ENCODE data around the gene KAT2B.

KAT2B gene

GRCh38 chr3:20154078-20154477 is 113.8 kb downstream of the KAT2B start:
- DNase-seq (ENCODE audit: low read depth): no peak
- TF ChIP-seq CTCF (conservative IDR thresholded peaks at IDR 0.05; ENCODE audit: low read depth, low read length): no peak
- no peak overlapping the region for H3K4me3 ChIP-seq (ENCODE audit: low read length)

DNA sequence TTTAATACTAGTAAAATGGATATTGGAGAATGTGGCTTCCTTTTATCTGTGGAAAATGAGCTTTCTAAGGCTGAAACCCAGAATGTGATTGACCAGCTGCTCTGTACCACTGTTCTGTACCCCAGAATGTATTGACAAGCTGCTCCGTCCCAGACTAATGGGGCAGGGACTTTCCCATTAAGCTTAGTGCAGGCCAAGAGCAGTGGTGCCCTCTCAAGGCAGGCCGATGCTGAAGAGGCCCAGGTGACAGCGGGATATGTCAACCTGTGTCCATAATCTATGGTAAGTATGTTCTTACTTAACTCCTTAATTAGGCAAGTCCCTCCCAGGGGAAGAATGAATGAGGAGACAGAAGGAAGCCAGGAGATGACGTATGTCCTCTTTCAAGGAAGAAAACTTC is 114.7 kb downstream of the KAT2B start:
- DNase-seq (ENCODE audit: low read depth): no peak
- H3K4me3 ChIP-seq (ENCODE audit: low read length): no peak overlapping the region
- TF ChIP-seq CTCF (conservative IDR thresholded peaks at IDR 0.05; ENCODE audit: low read depth, low read length): no peak

DNA sequence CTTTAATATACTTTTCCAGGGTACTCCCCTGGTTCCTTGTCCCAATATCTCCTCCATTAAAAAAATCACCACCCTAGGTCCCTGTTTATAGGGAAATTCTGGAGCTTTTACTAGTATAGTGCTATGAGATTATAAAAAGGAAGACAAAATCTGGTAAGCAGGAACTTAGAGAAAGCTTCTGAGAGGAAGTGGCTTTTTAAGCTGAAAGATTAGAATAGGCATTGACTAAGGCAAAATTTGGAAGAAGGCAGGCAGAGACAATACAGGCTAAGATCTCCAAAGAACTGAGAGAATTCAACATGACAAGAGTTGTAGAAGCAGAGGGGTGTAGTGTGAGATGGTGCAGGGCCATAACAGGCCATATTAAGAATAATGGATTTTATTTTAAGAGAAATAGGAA is 120.0 kb downstream of the KAT2B start:
- TF ChIP-seq CTCF (conservative IDR thresholded peaks at IDR 0.05; ENCODE audit: low read depth, low read length): no peak
- no peak overlapping the region for H3K4me3 ChIP-seq (ENCODE audit: low read length)
- DNase-seq (ENCODE audit: low read depth): no peak

- H3K4me3 ChIP-seq (ENCODE audit: low read length): no peak overlapping the region
- DNase-seq (ENCODE audit: low read depth): no peak
- TF ChIP-seq CTCF (conservative IDR thresholded peaks at IDR 0.05; ENCODE audit: low read depth, low read length): no peak
Observed at GRCh38 chr3:20161714-20162113, 121.5 kb downstream of the KAT2B start.

GRCh38 chr3:20173844-20174410 is 133.7 kb downstream of the KAT2B start:
- no peak overlapping the region for H3K4me3 ChIP-seq (ENCODE audit: low read length)
- DNase-seq (ENCODE audit: low read depth): no peak
- no peak for TF ChIP-seq CTCF (conservative IDR thresholded peaks at IDR 0.05; ENCODE audit: low read depth, low read length)

GRCh38 chr3:20181276-20181675 is 141.0 kb downstream of the KAT2B start:
- no peak overlapping the region for H3K4me3 ChIP-seq (ENCODE audit: low read length)
- DNase-seq (ENCODE audit: low read depth): no peak
- no peak for TF ChIP-seq CTCF (conservative IDR thresholded peaks at IDR 0.05; ENCODE audit: low read depth, low read length)

DNA sequence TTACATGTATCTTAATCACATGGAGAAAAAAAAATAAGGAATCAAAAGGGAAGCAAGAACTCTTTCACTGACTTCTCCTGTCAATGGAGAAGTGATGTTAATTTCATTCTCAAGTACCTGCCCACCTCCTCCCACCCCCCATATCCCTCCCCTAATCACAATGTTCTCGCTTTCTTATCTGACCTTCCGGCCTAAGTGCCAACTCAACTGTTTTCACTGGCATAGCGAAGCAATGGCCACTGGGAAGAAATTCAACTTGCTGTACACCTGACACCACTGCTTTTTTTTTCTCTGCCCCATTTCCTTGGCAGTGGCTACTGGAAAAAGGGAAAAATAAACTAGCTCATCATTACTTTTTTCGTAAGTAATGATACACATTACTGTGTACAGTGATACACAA is 142.0 kb downstream of the KAT2B start:
- H3K4me3 ChIP-seq (ENCODE audit: low read length): no peak overlapping the region
- TF ChIP-seq CTCF (conservative IDR thresholded peaks at IDR 0.05; ENCODE audit: low read depth, low read length): no peak
- DNase-seq (ENCODE audit: low read depth): no peak

Measured in retinal pigment epithelial cell (primary cell).